Body of pancreas (tissue), 4 donors: ENCODE data around the gene ASCC3. TPM values are rescaled to one million over a fixed set of nuclear protein-coding genes. Genes with fewer than 3 reads are reported as not detected.

ENCODE experiments used
- ATAC-seq: fragments of 150-250 bp; one replicate; pipeline ENCODE4 v1.9.1; 2016
- DNase-seq, 4 donors: peaks; one replicate each; pipeline ENCODE4 v3.0.0-alpha.2; 2019
- H3K27ac ChIP-seq, 4 donors: fragments of 200-600 bp; sonication (generic); 1 replicate in 3 of 4; 2 replicates in 1 of 4; pipeline versions ENCODE4 v1.5.1 to v1.6.1; 2016 to 2019; ENCODE audit warnings: mild to moderate bottlenecking in 1 of 4, mixed read lengths in 1 of 4, moderate library complexity in 1 of 4
- H3K27me3 ChIP-seq, 2 donors: fragments of 200-600 bp; sonication (generic); one replicate each; pipeline ENCODE4 v1.6.0; 2016; ENCODE audit warnings: mild to moderate bottlenecking in 1 of 2
- H3K36me3 ChIP-seq, 2 donors: fragments of 200-600 bp; sonication (generic); replicated peaks in 1 of 2; 2 replicates each; pipeline ENCODE4 v1.5.1; 2016; ENCODE audit warnings: low read depth in 2 of 2; ENCODE audit not compliant: insufficient read depth in 1 of 2
- H3K4me1 ChIP-seq: fragments of 200-600 bp; sonication (generic); one replicate; pipeline ENCODE4 v1.6.0; 2016
- H3K4me3 ChIP-seq, 2 donors: fragments of 200-600 bp; sonication (generic); 1 replicate in 1 of 2; 2 replicates in 1 of 2; pipeline ENCODE4 v1.5.1; 2016 to 2019
- H3K9me3 ChIP-seq, 3 donors: fragments of 200-600 bp; sonication (generic); 1 replicate in 2 of 3; 2 replicates in 1 of 3; pipeline ENCODE4 v1.5.1; 2016
- POLR2A ChIP-seq, 3 donors: fragments of 450-650 bp; IDR thresholded peaks; one replicate each; pipeline ENCODE4 v1.6.1; 2016; ENCODE audit warnings: antibody characterized with exemption in 3 of 3, mild to moderate bottlenecking in 2 of 3
- WGBS, 2 donors: methylation state at CpG; one replicate each; pipeline ENCODE4 v1.1.5; 2017; 5-methylcytosine and 5-hydroxymethylcytosine counted together
- intact Hi-C: fragments of 100-400 bp; cut with DNase I; formaldehyde crosslinking; loops from one replicate; pipeline ENCODE4 v1.15.1; 2023
- total RNA-seq, 2 donors: library from RNA; depleted of rRNA; stranded (reverse); fragments of >200 nt; gene quantifications; one replicate each; pipeline ENCODE4 v1.1.0, GENCODE V29; 2016
- TF ChIP-seq, protein P1 (sequence below), 7 experiments: fragments of 450-650 bp in 4 of 7; fragments of 200-600 bp in 3 of 7; sonication (generic) in 3 of 7; IDR thresholded peaks; one replicate each; pipeline ENCODE4 v1.5.1; 2016 to 2019; ENCODE audit warnings: antibody characterized with exemption in 7 of 7

Gene ASCC3
- total RNA-seq, 2 donors from 2014 or later, result 16.8 to 26.5 TPM

- no peak overlapping the region for H3K4me3 ChIP-seq
- ATAC-seq (no peak), DNase-seq (no peak)
- no peaks in the 10 kb centered on the region for H3K4me1 ChIP-seq
- intact Hi-C loops, result no loop called here
- H3K36me3 ChIP-seq, result no peaks in the 10 kb centered on the region
- TF ChIP-seq, protein P1, sequence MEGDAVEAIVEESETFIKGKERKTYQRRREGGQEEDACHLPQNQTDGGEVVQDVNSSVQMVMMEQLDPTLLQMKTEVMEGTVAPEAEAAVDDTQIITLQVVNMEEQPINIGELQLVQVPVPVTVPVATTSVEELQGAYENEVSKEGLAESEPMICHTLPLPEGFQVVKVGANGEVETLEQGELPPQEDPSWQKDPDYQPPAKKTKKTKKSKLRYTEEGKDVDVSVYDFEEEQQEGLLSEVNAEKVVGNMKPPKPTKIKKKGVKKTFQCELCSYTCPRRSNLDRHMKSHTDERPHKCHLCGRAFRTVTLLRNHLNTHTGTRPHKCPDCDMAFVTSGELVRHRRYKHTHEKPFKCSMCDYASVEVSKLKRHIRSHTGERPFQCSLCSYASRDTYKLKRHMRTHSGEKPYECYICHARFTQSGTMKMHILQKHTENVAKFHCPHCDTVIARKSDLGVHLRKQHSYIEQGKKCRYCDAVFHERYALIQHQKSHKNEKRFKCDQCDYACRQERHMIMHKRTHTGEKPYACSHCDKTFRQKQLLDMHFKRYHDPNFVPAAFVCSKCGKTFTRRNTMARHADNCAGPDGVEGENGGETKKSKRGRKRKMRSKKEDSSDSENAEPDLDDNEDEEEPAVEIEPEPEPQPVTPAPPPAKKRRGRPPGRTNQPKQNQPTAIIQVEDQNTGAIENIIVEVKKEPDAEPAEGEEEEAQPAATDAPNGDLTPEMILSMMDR (IDR thresholded peaks at IDR 0.05), result no peak
- no peak for TF ChIP-seq POLR2A (IDR thresholded peaks at IDR 0.05)
- H3K27me3 ChIP-seq, result no peaks in the 10 kb centered on the region
- no peak overlapping the region for H3K27ac ChIP-seq
- no peaks in the 10 kb centered on the region for H3K9me3 ChIP-seq
- WGBS, 2 donors, result 95 to 96% methylated on average over 3 of the region's 3 CpGs
These were observed 260.9 kb downstream of the ASCC3 start for GRCh38 chr6:100620085-100620840.

DNA sequence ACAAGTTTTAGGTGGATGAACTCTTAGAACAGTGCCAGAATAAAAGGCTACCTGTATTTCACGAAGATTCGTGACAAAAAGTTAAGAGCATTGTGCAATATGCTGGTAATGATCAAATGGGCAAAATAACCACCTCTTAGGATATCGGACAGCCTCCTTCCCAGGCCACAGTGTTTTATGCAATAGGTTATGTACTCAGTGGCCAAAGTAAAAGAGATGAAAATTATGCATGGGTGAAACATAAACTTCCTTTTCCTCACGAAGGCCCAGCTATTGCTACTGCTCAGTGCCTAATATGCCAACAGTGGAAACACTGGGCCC, 262.8 kb downstream of the ASCC3 start:
- WGBS, 2 donors, result 93 to 98% methylated on average over 4 of the region's 4 CpGs

GRCh38 chr6:100617633-100618350, 263.3 kb downstream of the ASCC3 start:
- Histone ChIP-seq H3K4me1 (no peaks in the 10 kb centered on the region), H3K9me3 (no peaks in the 10 kb centered on the region), H3K4me3 (no peak overlapping the region), H3K27ac (no peak overlapping the region), H3K36me3 (no peaks in the 10 kb centered on the region), H3K27me3 (no peaks in the 10 kb centered on the region)
- 63 to 95% methylated on average over 4 of the region's 4 CpGs for WGBS, 2 donors
- no peak for TF ChIP-seq POLR2A (IDR thresholded peaks at IDR 0.05)
- TF ChIP-seq, protein P1 (IDR thresholded peaks at IDR 0.05), result no peak
- intact Hi-C loops, result no loop called here
- ATAC-seq (no peak), DNase-seq (no peak)

More for the DNA sequence above, 262.8 kb downstream of the ASCC3 start:
- DNase-seq (no peak), ATAC-seq (no peak)
- no peaks in the 10 kb centered on the region for H3K36me3 ChIP-seq
- intact Hi-C loops, result no loop called here
- no peaks in the 10 kb centered on the region for H3K4me1 ChIP-seq
- no peaks in the 10 kb centered on the region for H3K9me3 ChIP-seq
- no peak overlapping the region for H3K27ac ChIP-seq
- no peak for TF ChIP-seq POLR2A (IDR thresholded peaks at IDR 0.05)
- TF ChIP-seq, protein P1 (IDR thresholded peaks at IDR 0.05), result no peak
- H3K27me3 ChIP-seq, result no peaks in the 10 kb centered on the region
- no peak overlapping the region for H3K4me3 ChIP-seq

GRCh38 chr6:100614933-100615332, 266.2 kb downstream of the ASCC3 start:
- intact Hi-C loops, result no loop called here
- H3K27ac ChIP-seq, result no peak overlapping the region
- no peak for TF ChIP-seq POLR2A (IDR thresholded peaks at IDR 0.05)
- TF ChIP-seq, protein P1 (IDR thresholded peaks at IDR 0.05), result no peak
- H3K4me3 ChIP-seq, result no peak overlapping the region
- H3K4me1 ChIP-seq, result no peaks in the 10 kb centered on the region
- H3K36me3 ChIP-seq, result no peaks in the 10 kb centered on the region
- 95 to 98% methylated on average over 8 of the region's 8 CpGs for WGBS, 2 donors
- ATAC-seq (no peak), DNase-seq (no peak)
- H3K9me3 ChIP-seq, result no peaks in the 10 kb centered on the region
- no peaks in the 10 kb centered on the region for H3K27me3 ChIP-seq
